ENCODE results near the gene JAKMIP2.

DNA sequence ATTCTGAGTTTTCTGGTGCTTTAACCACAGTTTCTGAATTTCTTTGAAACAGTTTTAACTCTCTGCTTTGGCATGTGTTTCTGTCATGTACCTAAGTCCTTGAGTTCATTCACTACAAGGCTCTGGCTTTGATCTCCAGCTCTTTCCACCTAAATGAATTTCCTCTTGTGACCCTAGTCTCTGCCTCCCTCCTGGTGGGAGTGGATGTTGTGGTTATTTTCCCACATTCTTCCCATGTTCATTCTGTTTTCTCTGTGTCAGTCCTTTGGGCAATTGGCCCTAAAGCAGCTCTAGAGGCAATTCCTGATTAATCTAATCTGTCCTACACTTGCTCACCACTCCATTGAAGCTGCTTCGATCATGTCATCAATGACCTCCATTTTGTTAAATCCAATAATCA is 244.3 kb downstream of the JAKMIP2 start:
- TF ChIP-seq, protein P1, sequence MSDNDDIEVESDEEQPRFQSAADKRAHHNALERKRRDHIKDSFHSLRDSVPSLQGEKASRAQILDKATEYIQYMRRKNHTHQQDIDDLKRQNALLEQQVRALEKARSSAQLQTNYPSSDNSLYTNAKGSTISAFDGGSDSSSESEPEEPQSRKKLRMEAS (IDR thresholded peaks at IDR 0.05), result no peak
- TF ChIP-seq NFIC (IDR thresholded peaks at IDR 0.05) (no peak), CREB1 (IDR thresholded peaks at IDR 0.05; ENCODE audit: low read depth) (no peak), RAD21 (IDR thresholded peaks at IDR 0.05; ENCODE audit: low read depth) (no peak), CEBPB (IDR thresholded peaks at IDR 0.05) (no peak)
- TF ChIP-seq, protein P2, sequence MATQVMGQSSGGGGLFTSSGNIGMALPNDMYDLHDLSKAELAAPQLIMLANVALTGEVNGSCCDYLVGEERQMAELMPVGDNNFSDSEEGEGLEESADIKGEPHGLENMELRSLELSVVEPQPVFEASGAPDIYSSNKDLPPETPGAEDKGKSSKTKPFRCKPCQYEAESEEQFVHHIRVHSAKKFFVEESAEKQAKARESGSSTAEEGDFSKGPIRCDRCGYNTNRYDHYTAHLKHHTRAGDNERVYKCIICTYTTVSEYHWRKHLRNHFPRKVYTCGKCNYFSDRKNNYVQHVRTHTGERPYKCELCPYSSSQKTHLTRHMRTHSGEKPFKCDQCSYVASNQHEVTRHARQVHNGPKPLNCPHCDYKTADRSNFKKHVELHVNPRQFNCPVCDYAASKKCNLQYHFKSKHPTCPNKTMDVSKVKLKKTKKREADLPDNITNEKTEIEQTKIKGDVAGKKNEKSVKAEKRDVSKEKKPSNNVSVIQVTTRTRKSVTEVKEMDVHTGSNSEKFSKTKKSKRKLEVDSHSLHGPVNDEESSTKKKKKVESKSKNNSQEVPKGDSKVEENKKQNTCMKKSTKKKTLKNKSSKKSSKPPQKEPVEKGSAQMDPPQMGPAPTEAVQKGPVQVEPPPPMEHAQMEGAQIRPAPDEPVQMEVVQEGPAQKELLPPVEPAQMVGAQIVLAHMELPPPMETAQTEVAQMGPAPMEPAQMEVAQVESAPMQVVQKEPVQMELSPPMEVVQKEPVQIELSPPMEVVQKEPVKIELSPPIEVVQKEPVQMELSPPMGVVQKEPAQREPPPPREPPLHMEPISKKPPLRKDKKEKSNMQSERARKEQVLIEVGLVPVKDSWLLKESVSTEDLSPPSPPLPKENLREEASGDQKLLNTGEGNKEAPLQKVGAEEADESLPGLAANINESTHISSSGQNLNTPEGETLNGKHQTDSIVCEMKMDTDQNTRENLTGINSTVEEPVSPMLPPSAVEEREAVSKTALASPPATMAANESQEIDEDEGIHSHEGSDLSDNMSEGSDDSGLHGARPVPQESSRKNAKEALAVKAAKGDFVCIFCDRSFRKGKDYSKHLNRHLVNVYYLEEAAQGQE (IDR thresholded peaks at IDR 0.05; ENCODE audit: low read depth), result no peak

Data from Ishikawa (cell line).